HCT116 (cell line): ENCODE results near the gene PVALEF. TPM values are rescaled to one million over a fixed set of nuclear protein-coding genes. Genes with fewer than 3 reads are reported as not detected.

Source experiments
- ATAC-seq: fragments of 200-7000 bp; cut with Tn5 transposase; 2 replicates; pipeline ENCODE4 v1.9.1; 2020; ENCODE audit warnings: mild to moderate bottlenecking, moderate library complexity
- BruUV-seq: library from RNA; stranded (reverse); fragments of 400-500 nt; replicated peaks from 2 replicates; lab custom pipeline; 2021; lab: Mats Ljungman, UMichigan
- CTCF ChIA-PET: fragments of 300-600 bp; sonication (Branson Sonifier 250); formaldehyde crosslinking; loops from one replicate; lab custom pipeline; 2021; ENCODE audit warnings: antibody characterized with exemption; lab: Charles Lee
- POLR2A ChIA-PET: fragments of 300-600, 350-600 bp; sonication (Branson Sonifier 250); formaldehyde crosslinking; loops from one replicate; lab custom pipeline; 2021; ENCODE audit warnings: antibody characterized with exemption; lab: Charles Lee
- RAD21 ChIA-PET, 2 experiments: fragments of 300-600 bp; sonication (Branson Sonifier 250); formaldehyde crosslinking; loops; one replicate each; lab custom pipeline; 2023; ENCODE audit warnings: low total read pairs in 2 of 2; ENCODE audit not compliant: uncharacterized antibody in 2 of 2, unreplicated experiment in 2 of 2, low non-redundant PET in 1 of 2; lab: Charles Lee
- DNase-seq: peaks from one replicate; pipeline ENCODE4 v3.0.0-alpha.2; 2010; ENCODE audit warnings: low read depth, low spot score
- H2AFZ ChIP-seq: fragments of 200-600 bp; shearing (Covaris generic), sonication (generic); 2 replicates; pipeline ENCODE4 v1.6.1; 2017; ENCODE audit warnings: low read depth, mixed run types, mixed read lengths, antibody characterized with exemption, low read length; ENCODE audit not compliant: poor library complexity, severe bottlenecking
- H3K27ac ChIP-seq: 2 replicates; pipeline ENCODE4 v1.5.1; 2012; ENCODE audit warnings: low read depth, low read length
- H3K27me3 ChIP-seq: fragments of 200-600 bp; sonication (generic); 2 replicates; pipeline ENCODE4 v1.6.1; 2016; ENCODE audit warnings: mixed run types, low read length, mixed read lengths; ENCODE audit not compliant: insufficient read depth
- H3K36me3 ChIP-seq, 2 experiments: fragments of 200-500 bp in 1 of 2; fragments of 200-600 bp in 1 of 2; sonication (Bioruptor generic) in 1 of 2; sonication (generic) in 1 of 2; 2 replicates each; pipeline versions ENCODE4 v1.5.1 to v1.6.1; 2014 to 2016; ENCODE audit warnings: low read length in 2 of 2, inconsistent platforms in 1 of 2, mixed read lengths in 1 of 2, mixed run types in 1 of 2; ENCODE audit not compliant: insufficient read depth in 2 of 2, control insufficient read depth in 1 of 2
- H3K4me1 ChIP-seq, 2 experiments: fragments of 200-600 bp in 1 of 2; sonication (generic) in 1 of 2; 2 replicates each; pipeline versions ENCODE4 v1.5.1 to v1.6.1; 2012 to 2017; ENCODE audit warnings: low read length in 2 of 2, inconsistent platforms in 1 of 2, mild to moderate bottlenecking in 1 of 2, mixed read lengths in 1 of 2, mixed run types in 1 of 2, moderate library complexity in 1 of 2; ENCODE audit not compliant: insufficient read depth in 2 of 2, control insufficient read depth in 1 of 2
- H3K4me2 ChIP-seq: fragments of 200-600 bp; sonication (generic); 2 replicates; pipeline ENCODE4 v1.6.1; 2017; ENCODE audit warnings: mixed run types, low read length, mixed read lengths
- H3K4me3 ChIP-seq, 2 experiments: fragments of 200-600 bp in 1 of 2; sonication (generic) in 1 of 2; replicated peaks in 1 of 2; 2 replicates each; pipeline ENCODE4 v1.5.1; 2011 to 2016; ENCODE audit warnings: low read length in 2 of 2, control low read depth in 1 of 2, low read depth in 1 of 2, mild to moderate bottlenecking in 1 of 2, mixed read lengths in 1 of 2, mixed run types in 1 of 2
- H3K79me2 ChIP-seq: fragments of 200-600 bp; sonication (generic); 2 replicates; pipeline ENCODE4 v1.6.1; 2017; ENCODE audit warnings: mild to moderate bottlenecking, mixed run types, low read length, moderate library complexity, mixed read lengths; ENCODE audit not compliant: insufficient read depth
- H3K9ac ChIP-seq: fragments of 200-600 bp; sonication (generic); 2 replicates; pipeline ENCODE4 v1.6.1; 2016; ENCODE audit warnings: low read length, mixed read lengths
- H3K9me2 ChIP-seq: fragments of 200-600 bp; sonication (generic), shearing (Covaris generic); 2 replicates; pipeline ENCODE4 v1.6.1; 2017; ENCODE audit warnings: mixed run types, mild to moderate bottlenecking, moderate library complexity; ENCODE audit not compliant: insufficient read depth
- H3K9me3 ChIP-seq, 2 experiments: fragments of 200-500 bp in 1 of 2; fragments of 200-600 bp in 1 of 2; sonication (Bioruptor generic) in 1 of 2; sonication (generic) in 1 of 2; 2 replicates each; pipeline ENCODE4 v1.6.1; 2014 to 2017; ENCODE audit warnings: low read length in 2 of 2, mixed read lengths in 2 of 2, inconsistent platforms in 1 of 2, low read depth in 1 of 2, mild to moderate bottlenecking in 1 of 2, mixed run types in 1 of 2, moderate library complexity in 1 of 2; ENCODE audit not compliant: control insufficient read depth in 1 of 2, insufficient read depth in 1 of 2
- H4K20me1 ChIP-seq: fragments of 200-600 bp; sonication (generic), shearing (Covaris generic); 2 replicates; pipeline ENCODE4 v1.6.1; 2017; ENCODE audit warnings: mixed run types, mild to moderate bottlenecking, moderate library complexity; ENCODE audit not compliant: insufficient read depth
- CBX3 ChIP-seq: IDR thresholded peaks from 2 replicates; pipeline ENCODE4 v1.6.1; 2012; ENCODE audit warnings: low read depth
- CEBPB ChIP-seq: IDR thresholded peaks from 2 replicates; pipeline ENCODE4 v1.6.1; 2012; ENCODE audit warnings: low read depth
- ELF1 ChIP-seq: IDR thresholded peaks from 2 replicates; pipeline ENCODE4 v1.6.1; 2012; ENCODE audit warnings: low read depth, borderline replicate concordance
- EZH2phosphoT487 ChIP-seq: fragments of 200-600 bp; IDR thresholded peaks from 2 replicates; pipeline ENCODE4 v1.6.1; 2018; ENCODE audit warnings: antibody characterized with exemption, borderline replicate concordance
- JUND ChIP-seq: IDR thresholded peaks from 2 replicates; pipeline ENCODE4 v1.6.1; 2012
- POLR2A ChIP-seq: IDR thresholded peaks from 2 replicates; pipeline ENCODE4 v1.7.0; 2011; ENCODE audit warnings: borderline replicate concordance; ENCODE audit not compliant: insufficient read depth, insufficient read length; ENCODE audit errors: extremely low read depth
- REST ChIP-seq: IDR thresholded peaks from 2 replicates; pipeline ENCODE4 v1.6.1; 2012; ENCODE audit warnings: low read depth
- SRF ChIP-seq: IDR thresholded peaks from 2 replicates; pipeline ENCODE4 v1.6.1; 2012; ENCODE audit warnings: low read depth
- TCF7L2 ChIP-seq: IDR thresholded peaks from 2 replicates; pipeline ENCODE4 v1.7.0; 2011; ENCODE audit warnings: borderline replicate concordance, inconsistent platforms; ENCODE audit not compliant: insufficient read depth, insufficient read length; ENCODE audit errors: extremely low read depth
- ZBTB33 ChIP-seq: IDR thresholded peaks from 2 replicates; pipeline ENCODE4 v1.6.1; 2011; ENCODE audit warnings: mild to moderate bottlenecking, low read length, moderate library complexity; ENCODE audit not compliant: insufficient replicate concordance; ENCODE audit errors: extremely low read depth
- ZFX ChIP-seq: fragments of 450-650 bp; IDR thresholded peaks from 2 replicates; pipeline ENCODE4 v1.6.1; 2017
- ZNF274 ChIP-seq: fragments of 200-500 bp; sonication (Bioruptor generic); IDR thresholded peaks from 2 replicates; pipeline ENCODE4 v1.6.1; 2014; ENCODE audit warnings: mild to moderate bottlenecking, low read depth, low read length, inconsistent platforms
- intact Hi-C: fragments of 100-400 bp; cut with micrococcal nuclease; formaldehyde crosslinking; loops from 2 replicates; pipeline ENCODE4 v1.10.0; 2022
- total RNA-seq: library from RNA; stranded (reverse); gene quantifications from one replicate; pipeline ENCODE4 v1.2.1, GENCODE V29; 2021; ENCODE audit not compliant: unreplicated experiment
- TF ChIP-seq, protein P1 (sequence below), 3 experiments: fragments of 200-600 bp in 1 of 3; sonication (generic) in 1 of 3; IDR thresholded peaks in 2 of 3; conservative IDR thresholded peaks in 1 of 3; 2 replicates each; pipeline ENCODE4 v1.5.1; 2012 to 2017; ENCODE audit warnings: low read depth in 2 of 3, low read length in 2 of 3, antibody characterized with exemption in 1 of 3, borderline replicate concordance in 1 of 3, control low read depth in 1 of 3, mild to moderate bottlenecking in 1 of 3, mixed read lengths in 1 of 3, mixed run types in 1 of 3, moderate library complexity in 1 of 3; ENCODE audit not compliant: insufficient read depth in 1 of 3

The PVALEF gene
- total RNA-seq, 1 experiment from 2014 or later = not detected

DNA sequence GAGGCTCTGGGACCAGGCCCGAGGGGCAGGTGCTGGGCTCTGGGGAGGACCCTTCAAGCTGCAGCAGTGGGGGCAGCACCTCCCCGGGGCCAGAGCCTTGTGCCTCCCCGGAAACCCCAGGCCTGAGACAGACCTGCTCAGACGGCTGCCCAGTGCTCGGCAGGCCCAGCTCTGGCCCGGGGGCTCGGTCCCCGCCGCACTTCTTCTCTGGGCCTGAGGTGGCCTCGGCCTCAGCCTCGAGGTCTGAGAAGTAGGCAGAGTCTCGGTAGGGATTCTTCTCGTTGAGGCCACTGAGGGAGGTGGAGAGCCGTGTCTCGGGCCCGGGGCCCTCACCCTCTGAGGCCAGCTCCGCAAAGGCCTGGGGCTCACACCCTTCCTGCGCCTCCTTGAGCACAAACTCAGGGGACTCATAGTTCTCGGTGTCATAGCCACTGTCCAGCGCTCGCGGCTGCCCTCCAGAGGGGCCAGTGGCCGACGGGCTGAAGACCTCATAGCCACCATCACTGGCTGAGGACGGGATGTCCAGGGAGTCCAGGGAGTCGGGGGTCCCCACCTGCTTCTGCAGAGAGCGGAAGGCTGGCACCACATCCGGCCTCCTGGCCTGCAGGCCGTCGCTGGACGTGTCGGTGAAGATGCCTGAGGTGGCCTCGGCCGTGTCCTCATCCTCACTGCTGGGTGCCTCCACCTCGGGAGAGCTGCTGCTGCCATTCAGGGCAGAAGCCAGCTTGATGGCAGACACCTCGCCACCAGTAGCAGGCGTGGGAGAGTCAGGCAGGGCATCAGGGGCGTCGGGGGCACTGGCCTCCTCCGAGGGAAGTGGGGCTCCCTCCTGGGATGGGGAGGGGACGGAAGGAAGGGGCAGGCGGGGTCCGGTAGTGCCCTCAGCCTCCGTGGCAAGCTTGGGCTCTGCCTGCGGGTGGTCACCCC is 44.3 kb upstream of the PVALEF start:
- H3K4me3 ChIP-seq = no peak overlapping the region
- no peak overlapping the region for H2AFZ ChIP-seq
- peaks cover 10 to 31% of the 10 kb centered on the region in 2 experiments for H3K4me1 ChIP-seq
- no peaks in the 10 kb centered on the region for H3K27me3 ChIP-seq
- no peak overlapping the region for H3K4me2 ChIP-seq
- RAD21 ChIA-PET = interaction anchor here in 1 of 2 experiments (0.6 kb wide), 1 partner anchor 71 kb away, joined by 3 read pairs; no protein-coding TSS in a partner anchor
- intact Hi-C loops = no loop called here
- POLR2A ChIA-PET = interaction anchor here (0.6 to 0.9 kb wide), 3 partner anchors 12 to 348 kb away, joined by 3 read pairs; no protein-coding TSS in a partner anchor
- no TSS peak for BruUV-seq
- H3K27ac ChIP-seq = peak overlapping the region; percentile 33; the same call in 1 of the 2 replicates
- no peaks in the 10 kb centered on the region for H3K9me2 ChIP-seq
- no peaks in the 10 kb centered on the region for H3K9me3 ChIP-seq
- no peak for TF ChIP-seq JUND
- TF ChIP-seq, protein P1, sequence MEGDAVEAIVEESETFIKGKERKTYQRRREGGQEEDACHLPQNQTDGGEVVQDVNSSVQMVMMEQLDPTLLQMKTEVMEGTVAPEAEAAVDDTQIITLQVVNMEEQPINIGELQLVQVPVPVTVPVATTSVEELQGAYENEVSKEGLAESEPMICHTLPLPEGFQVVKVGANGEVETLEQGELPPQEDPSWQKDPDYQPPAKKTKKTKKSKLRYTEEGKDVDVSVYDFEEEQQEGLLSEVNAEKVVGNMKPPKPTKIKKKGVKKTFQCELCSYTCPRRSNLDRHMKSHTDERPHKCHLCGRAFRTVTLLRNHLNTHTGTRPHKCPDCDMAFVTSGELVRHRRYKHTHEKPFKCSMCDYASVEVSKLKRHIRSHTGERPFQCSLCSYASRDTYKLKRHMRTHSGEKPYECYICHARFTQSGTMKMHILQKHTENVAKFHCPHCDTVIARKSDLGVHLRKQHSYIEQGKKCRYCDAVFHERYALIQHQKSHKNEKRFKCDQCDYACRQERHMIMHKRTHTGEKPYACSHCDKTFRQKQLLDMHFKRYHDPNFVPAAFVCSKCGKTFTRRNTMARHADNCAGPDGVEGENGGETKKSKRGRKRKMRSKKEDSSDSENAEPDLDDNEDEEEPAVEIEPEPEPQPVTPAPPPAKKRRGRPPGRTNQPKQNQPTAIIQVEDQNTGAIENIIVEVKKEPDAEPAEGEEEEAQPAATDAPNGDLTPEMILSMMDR (IDR thresholded peaks at IDR 0.05 in 2 of 3, conservative IDR thresholded peaks at IDR 0.05 in 1 of 3; ENCODE audit: borderline replicate concordance in 1 of 3, insufficient read depth in 1 of 3, low read depth in 2 of 3, low read length in 2 of 3) = no peak
- TF ChIP-seq REST = no peak
- no peak for TF ChIP-seq SRF
- no peak for TF ChIP-seq TCF7L2
- no peak for TF ChIP-seq EZH2phosphoT487
- TF ChIP-seq ZBTB33 = no peak
- no peak for TF ChIP-seq CEBPB
- TF ChIP-seq ZNF274 = no peak
- no peak for TF ChIP-seq ZFX
- no peak for TF ChIP-seq CBX3
- TF ChIP-seq POLR2A = no peak
- no peak for TF ChIP-seq ELF1
- CTCF ChIA-PET = interaction anchor here (0.9 to 1.0 kb wide), 2 partner anchors 132 to 364 kb away, joined by 3 read pairs; no protein-coding TSS in a partner anchor
- H4K20me1 ChIP-seq = no peaks in the 10 kb centered on the region
- H3K79me2 ChIP-seq = peaks cover 13% of the 10 kb centered on the region; the same call in 1 of the 2 replicates
- no peak overlapping the region for H3K9ac ChIP-seq
- peaks cover 0 to 5% of the 10 kb centered on the region in 2 experiments; a peak in 1 of 4 replicates for H3K36me3 ChIP-seq
- no peak for ATAC-seq
- no peak for DNase-seq
